NCI-H510A treated with DMSO at 0.1 percent for 48 hours (cell line): ENCODE data around the gene ADCY9.

ENCODE experiments used
- DNase-seq: peaks from one replicate; lab custom pipeline; 2025; lab: John Stamatoyannopoulos, UW

Gene ADCY9

DNA sequence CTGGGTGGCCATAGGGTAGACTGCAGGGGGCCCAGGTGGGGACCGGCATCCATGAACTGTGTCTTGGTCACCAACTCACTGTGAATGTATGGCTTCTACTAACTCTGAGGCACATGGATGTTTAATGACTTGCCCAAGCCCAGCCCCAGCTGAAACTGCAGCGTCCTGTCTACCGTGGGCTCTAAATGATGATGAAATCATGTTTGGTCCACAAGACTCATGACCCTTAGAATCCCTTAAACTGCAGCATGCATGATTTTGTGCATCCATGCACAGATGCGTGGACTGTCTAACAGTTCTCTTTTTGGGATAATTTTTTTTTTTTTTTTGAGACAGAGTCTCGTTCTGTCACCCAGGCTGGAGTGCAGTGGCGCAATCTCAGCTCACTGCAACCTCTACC lies 203.3 kb downstream of the ADCY9 start:
- DNase-seq, result no peak
